ENCODE data around the gene SUPT3H.

DNA sequence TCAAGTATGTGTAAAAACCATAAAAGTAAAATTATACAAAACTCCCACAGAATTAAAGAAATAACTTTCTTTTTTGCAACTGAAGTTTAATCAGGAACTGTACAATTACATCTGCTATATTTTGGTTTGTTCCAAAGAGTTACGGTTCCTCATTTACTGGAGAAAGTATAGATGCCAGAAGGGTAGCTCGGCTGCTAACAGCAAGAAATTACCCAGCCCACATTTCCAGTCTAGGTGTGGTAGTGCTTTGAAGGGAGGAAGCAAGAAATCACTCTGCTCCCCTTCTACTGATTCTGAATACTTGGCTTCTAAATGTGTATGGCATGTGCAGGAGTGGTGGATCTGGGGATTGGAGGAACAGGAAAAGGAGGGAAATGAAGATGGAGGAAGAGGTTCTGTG lies 549.0 kb downstream of the SUPT3H start:
- TF ChIP-seq POLR2AphosphoS5 (IDR thresholded peaks at IDR 0.05; ENCODE audit: borderline replicate concordance, low read depth, low read length) = no peak
- no peak for TF ChIP-seq EZH2 (IDR thresholded peaks at IDR 0.05)
- TF ChIP-seq FOXP2 (optimal IDR thresholded peaks at IDR 0.05; ENCODE audit: control extremely low read depth, extremely low read length, insufficient read depth) = no peak

Measured in SK-N-MC (cell line).